DMS53 treated with DMSO at 0.1 percent for 48 hours (cell line): ENCODE measurements around the gene CTTNBP2.

Experiments
- DNase-seq: peaks from one replicate; lab custom pipeline; 2025; ENCODE audit not compliant: unreplicated experiment; lab: John Stamatoyannopoulos, UW

CTTNBP2 gene

DNA sequence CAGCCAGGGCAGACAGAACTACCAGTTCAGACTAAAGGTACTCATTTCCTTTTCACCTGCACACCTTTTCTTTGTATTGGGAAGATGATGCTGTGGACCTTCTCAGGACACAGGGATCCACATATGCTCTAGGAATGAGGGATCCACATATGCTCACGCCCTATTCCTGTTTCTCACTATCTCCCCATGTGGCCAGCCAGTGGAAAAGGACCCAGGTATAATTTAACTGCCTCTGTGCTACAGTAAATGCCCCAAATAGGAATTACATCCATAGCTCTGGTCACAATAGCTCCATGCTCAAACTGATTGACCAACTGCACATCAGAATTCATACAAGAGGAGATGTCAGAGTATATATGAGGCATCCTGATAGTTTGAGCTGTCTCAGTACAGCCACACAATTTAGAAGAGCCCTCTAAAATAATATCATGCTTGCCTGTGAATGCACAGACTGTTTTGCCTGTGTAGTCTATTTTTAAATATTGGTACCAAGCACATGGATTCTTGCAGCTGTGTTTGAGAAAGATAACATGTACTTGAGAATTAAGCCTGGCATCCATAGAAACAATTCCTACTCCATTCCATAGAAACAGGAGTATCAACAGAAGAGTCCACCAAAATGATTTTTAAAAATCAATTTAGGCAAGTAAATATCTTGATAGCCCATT is 43.7 kb downstream of the CTTNBP2 start:
- DNase-seq, result no peak

DNA sequence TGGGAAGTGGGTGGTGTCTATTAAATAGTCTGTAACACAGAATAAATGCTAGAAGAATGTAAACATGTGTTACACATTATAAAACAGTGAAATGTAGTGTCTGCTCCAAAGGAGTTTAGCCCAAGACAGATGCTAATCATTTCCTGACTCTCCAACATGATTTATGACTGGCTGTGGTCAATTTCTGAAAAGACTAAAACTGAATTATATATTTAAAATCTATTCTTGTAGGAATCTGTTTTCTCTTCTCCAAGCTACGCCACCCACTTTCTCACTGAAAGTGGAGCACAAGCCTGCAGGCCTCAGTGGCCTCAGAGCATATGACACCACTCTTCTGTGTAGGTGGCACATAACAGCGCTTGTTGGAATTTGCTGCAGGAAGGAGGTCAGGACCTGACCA is 44.4 kb downstream of the CTTNBP2 start:
- DNase-seq, result no peak

DNA sequence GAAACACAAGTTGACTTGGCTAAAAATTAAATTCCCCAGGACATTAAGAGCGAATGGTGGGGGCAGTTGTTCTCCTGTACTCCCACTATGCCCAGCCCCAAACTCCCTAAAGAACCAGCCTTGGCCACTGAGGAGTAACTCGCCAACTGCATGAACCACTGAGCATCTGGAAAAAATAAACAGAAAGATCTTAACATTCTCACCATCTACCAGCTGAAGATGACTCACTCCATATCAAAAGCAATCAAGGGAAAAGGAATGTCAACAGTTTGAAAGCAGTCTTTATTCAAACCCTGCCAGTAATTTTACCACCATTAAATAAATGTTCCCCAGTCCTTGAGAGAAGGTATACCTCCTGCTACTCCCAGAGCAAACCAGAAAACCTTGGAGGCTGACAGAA is 45.4 kb downstream of the CTTNBP2 start:
- DNase-seq, result peak; percentile 88

DNA sequence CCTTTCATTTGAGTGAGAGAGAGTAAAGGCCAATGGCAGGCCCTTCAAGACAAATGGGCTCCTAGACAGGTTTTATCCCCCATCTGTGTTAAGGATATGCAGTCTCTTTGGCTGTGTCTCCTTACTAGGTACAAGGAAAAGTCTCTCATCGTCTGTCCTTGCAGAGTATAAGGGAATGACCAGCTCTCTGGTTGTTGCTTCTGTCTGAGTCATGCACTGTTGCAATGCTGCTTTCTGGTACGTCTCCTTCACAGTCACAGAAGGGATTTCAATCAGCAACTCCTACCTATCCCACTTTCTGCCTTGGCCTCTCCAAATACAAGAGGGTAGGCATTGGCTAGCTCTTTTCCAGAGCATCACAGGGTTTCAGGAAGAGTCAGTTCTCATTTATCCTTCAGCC is 48.1 kb downstream of the CTTNBP2 start:
- DNase-seq, result no peak

DNA sequence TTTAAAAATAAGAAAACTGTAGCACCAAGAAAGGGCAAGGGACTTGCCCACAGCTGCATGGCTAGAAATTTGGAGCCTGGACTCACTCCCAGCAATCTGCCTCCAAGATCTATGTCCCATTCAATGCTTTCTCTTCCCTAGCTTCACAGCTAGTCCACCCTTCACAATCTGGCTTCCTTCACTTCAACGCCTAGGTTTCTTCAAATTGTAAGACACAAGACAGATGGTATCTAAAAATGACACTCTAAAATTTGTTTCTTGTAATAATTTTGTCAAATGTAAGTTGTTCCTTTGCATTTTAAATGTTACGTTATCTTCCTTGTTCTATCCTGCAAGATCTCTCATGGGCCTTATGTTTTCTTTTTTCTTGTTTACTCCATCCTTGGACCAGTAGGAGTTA is 48.6 kb downstream of the CTTNBP2 start:
- DNase-seq, result no peak

DNA sequence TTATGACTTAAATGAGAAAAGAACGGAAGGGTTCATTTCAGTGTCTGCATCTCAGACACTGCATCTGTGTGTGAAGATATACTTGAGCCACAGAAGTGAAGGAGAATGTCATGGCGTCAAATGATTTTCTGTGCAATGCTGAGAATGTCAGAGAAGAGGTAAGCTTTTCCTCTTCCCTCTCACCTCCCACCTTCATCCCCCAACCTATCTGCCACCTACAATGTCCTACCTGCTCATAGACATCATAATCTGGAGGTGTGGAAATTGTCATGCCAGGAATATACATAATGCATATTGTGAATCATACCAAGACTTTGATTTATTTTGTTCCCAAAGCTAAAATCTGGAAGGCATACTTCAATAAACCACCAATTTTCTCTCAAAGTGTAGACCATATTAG is 53.7 kb downstream of the CTTNBP2 start:
- no peak for DNase-seq

DNA sequence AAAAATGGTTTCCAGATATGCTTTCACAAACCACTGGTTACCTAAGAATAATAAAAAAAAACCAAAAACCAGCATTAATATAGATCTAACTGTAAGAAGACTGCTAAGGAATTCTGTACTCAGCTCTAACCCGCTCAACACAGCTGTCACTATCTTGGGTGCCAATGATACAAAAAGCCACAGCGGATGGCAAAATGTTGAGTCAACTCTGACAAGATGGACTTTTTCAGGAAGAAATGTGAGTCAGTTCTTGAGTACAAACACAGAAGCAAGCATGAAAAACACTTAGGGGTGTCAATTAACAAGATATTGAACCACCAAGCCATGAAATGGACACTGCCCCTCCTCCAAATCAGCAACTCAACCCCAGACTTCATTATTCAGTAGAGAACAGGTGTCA is 55.0 kb downstream of the CTTNBP2 start:
- no peak for DNase-seq

DNA sequence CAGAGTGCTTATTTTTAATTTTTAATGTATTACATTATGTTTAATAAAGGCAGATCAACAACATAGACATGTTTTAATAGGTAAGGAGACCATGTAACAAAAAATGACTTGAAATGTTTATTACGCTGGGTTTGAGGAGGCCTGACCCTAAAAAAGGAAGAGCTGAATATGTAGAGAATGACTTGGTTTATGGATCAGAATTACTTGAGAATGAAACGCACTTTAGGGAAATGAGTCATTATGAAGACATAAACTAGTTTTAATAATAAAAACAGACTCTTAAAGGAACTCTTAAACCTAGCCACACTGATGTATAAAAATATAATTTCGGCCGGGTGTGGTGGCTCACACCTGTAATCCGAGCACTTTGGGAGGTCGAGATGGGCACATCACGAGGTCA is 56.5 kb downstream of the CTTNBP2 start:
- DNase-seq, result no peak

DNA sequence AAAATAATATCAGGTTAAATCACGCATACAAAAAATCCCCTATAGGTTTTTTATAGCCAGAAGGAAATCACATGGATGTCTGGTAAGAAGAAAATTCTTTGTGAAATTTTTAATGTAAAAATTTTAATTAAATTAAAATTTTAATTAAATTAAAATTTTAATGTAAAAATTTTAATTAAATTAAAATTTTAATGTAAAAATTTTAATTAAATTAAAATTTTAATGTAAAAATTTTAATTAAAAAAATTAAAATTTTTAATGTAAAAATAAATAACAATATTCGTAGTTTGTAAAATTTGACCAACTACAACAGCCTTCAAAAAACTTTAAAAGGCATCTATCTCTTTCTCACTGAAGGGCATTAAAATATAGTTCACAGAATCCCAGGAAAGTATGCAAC is 61.5 kb downstream of the CTTNBP2 start:
- no peak for DNase-seq

DNA sequence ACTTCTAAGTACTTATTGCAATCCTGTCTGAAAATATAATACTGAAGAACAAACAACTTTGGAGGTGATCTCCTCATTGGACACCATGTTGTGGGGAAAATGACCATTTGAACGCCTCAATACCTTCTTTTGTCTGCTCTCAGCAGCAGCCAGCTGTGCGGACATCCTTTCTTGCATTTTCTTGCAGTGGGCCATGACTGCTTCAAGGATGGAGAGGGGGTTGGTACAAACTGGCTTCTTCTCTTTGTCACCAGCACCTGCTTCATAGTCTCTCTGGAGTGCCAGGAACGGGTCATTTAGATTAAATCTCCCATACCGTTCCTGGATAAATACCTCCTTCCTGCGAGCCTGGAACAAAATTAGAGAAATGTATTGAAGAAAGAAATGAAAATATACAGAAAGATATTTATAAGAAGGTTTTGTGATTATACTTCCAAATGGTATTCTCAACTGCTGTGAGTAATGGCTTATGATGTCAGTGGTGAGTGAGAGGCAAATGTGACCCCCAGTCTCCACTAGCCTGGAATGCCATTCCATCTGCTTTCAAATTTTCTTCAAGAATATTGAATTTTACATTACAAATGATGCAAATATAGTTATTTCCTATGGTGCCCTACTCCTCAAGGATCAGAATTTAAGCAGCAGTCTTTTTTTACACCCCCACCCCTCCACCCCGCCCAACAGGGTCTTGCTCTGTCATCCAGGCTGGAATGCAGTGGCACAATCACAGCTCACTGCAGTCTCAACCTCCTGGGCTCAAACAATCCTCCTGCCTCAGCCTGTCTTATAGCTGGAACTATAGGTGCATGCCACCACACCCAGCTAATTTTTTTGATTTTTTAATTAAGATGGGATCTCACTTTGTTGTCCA is 62.4 kb downstream of the CTTNBP2 start:
- peak; percentile 58 for DNase-seq

DNA sequence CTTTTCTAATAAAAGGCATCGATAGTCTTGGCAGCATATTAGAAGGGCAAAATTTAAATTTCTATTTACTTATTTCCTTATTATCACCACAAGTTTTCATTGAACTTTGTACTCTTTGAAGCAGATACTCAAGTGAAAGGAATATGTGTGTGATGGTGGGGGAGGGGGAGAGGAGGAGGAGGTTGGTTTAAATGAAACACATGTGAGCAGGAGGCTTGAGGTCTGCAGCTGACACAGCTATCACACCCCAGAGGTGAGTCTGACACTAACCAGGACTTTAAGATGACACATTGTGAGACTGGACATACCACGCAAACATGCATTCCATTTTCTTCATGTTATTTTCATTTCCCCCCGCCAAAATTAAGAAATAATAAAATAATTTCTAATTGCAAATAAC is 63.3 kb downstream of the CTTNBP2 start:
- peak; percentile 41 for DNase-seq

DNA sequence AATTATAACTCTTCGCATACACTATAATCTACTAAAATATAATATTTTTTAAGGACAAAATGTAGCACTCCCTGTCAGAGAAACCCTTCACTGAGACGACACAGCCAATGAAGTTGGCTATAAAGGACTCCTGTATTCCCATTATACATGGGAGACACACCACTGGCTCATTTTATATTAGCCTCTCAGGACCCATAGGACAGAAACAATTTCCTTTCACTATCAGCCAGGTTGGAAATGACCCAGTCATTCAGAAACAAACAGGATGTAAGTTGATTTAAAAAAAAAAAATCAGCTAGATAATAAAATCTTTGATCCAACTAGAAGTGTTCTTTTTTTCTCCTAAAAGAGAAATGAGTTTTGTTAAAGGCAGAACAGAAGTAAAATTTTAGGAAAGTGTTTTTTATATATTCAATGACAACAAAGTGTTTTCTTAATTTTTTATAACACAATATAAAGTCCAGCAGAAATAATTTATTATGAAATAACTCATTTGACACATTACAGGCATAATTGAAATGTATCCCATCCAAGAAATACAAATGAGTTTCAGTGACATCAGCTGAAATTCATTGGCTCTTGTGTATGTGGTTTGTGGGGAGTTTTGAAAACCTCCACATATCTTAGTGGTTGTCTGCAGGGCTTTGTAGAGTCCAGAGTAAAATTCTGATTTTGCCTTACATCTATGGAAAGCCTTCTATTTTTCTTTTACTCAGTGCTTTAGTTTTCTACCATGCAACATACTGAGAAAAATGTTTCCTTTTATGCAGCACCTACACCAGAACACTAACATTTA is 64.1 kb downstream of the CTTNBP2 start:
- DNase-seq, result peak; percentile 17

DNA sequence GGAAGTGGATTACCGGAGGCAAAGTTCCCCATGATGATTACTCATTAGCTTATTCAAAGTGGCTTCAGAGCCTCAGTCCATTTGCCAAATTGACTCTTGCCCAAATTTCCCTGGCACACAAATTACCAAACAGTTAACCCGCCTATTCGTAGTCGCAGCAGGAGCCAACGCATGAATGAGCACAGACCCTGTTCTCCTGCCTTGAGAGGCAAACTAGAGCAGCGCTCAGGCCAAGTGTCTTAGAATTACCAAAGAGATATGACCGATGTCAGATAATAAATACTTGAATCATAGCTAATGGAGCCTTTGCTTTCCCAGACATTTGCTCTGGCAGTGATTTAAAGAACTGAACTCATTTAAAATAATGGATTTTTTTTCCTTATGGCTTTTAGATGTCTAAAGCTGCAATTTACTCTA is 64.9 kb downstream of the CTTNBP2 start:
- no peak for DNase-seq

DNA sequence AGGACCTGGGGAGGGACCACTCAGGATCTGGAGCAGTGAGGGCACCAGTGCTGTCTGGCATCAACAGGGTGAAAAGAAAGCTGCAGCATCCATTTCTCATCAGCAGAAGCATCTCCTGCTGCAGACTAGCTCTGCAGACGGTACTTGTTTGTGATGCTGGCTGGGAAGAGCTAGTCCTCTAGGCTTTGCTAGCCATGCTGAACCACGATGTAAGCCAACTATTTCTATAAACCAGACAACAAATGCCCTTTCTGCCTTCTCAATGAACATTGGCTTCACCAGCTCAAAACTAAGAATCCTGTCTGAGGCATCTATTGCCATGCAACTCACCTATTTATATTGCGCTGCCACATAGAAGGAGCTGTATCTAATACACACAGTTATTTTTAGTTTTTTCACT is 65.6 kb downstream of the CTTNBP2 start:
- DNase-seq, result no peak

DNA sequence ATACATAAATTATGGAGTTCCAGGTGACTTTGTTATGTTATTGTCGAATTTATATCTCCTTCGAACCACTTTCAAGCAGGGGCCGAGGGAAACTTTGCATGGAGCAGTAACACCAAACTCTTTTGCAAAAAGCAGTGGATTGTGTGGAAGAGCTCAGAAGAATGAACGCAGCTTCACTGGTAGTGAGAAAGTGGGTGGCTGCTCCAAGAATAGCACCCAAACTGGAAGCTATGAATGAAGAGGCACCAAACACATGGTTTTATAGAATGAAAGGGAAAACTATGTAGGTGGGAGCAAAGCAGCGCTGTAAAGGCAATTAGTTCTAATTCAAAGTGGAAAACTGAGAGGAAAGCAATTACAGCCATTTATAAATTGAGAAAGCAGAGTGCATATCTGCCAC is 67.2 kb downstream of the CTTNBP2 start:
- no peak for DNase-seq

DNA sequence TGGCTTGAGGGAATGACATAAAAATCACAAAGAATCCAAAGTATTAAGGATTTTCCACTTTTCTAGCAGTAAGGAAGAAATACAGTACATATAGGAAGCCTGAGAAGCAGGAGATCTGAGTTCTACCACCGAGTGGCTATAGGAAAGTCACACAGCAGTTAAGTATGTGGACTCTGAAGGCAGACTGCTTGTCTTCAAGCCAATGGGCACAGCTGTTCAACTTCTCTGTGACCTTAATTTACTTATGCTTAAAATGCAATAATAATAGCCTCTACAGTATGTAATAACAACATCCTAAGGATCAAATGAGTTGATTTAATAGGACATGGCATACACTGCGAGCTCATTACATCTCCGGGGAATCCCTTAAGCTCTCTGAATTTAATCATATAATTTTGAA is 68.0 kb downstream of the CTTNBP2 start:
- DNase-seq, result no peak

DNA sequence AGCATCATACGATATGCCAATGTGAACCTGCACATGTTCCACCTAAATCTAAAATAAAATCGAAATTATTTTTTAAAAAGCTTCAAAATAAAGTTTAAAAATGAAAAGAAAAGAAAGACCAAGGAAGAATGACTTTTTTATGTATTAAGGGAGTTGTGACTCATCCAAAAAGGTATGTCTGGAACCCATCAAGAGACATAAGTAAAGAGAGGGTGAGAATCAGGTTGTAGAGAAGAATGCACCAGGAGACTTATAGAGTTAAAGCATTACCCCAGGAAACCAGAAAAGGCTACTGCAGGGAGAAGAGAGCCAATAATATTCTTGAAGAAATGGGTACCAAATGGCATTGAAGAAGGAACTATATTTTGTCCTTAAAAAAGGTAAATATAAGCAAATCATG is 69.8 kb downstream of the CTTNBP2 start:
- DNase-seq, result no peak

DNA sequence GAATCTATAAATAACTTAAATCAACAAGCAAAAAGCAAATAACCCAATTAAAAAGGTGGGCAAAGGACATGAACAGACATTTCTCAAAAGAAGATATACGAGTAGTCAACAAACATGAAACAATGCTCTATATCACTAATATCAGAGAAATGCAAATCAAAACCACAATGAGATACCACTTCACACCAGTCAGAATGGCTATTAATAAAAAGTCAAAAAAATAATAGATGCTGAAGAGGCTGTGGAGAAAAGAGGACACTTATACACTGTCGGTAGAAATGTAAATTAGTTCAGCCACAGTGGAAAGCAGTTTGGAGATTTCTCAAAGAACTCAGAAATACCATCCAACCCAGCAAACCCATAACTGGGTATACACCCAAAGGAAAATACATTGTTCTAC is 70.6 kb downstream of the CTTNBP2 start:
- no peak for DNase-seq

DNA sequence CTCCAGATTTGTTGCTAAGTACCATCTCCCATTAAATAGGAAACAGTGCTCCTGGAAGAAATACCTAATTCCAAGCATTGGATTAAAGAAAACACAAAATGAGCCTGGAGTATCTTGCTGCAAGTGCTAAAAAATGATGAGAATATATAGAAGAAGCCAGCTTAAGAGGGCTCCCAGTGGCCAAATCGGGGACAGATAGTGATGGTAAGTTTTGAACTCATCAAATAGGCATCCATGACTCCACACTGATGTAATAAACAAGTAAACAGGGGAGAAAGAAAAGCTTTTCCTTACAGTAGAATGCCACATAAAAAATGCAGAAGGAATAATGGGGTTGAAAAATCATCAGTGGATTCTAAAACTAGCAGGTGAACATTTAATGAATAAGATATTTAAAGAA is 72.4 kb downstream of the CTTNBP2 start:
- no peak for DNase-seq

DNA sequence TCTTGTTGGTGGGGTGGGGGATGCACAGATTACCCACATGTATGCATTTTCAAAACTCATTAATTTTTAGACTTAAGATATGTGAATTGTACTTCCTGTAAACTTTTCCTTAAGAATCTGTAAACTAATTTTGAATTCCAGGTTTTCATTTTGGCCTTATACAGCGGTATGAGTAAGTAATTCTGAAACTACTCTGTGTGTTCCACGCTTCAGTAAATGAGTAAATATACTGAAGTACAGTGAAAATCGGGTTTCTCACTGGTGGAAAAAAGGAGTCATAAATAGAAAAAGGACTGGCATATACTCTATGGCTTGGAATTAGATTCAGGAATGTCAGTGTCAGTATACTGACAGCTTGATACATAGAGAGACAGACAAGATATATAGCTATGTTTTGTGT is 72.8 kb downstream of the CTTNBP2 start:
- DNase-seq, result peak; percentile 92

DNA sequence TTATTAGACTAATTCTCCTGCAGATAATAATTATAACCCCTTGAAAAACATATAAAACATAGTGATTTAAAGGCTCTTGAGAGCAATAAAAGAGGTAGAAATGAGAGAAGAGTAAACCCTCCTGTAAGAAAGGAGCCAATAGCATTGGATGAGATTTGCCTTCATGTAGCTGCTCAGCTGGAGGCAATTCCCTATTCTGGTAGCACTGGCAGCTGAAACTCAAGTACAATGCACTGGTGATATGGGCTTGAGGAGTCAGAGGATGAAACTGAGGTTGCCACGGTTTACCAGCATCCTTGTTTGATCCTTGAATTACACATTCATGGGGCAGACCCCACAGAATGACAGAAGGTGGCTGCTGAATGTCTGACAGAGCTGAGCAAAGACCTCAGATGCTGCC is 76.4 kb downstream of the CTTNBP2 start:
- DNase-seq, result no peak

DNA sequence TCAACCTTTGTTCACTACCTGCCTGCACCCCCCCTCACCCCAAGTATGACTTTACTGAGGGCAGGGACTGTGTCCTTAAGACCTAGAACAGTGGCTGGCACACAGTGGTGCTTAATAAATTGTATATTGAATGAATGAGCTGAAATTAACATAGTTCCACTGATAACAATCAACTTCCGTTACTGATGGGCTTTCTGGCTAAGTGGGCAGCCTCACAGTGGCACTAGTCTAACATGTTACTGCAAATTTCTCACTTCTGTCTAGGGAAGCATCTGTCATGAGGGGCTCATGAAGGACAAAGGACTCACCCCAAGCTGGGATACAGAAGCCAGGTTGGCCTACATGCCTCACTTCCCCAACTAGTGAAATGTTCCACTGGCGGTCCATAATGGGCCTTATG is 79.3 kb downstream of the CTTNBP2 start:
- DNase-seq, result no peak
